HEK293 (cell line): ENCODE data around the gene SMOC1.

Experiments
- CTCF ChIA-PET: fragments of 350-600 bp; formaldehyde crosslinking; extraction: SDS; loops from one replicate; lab custom pipeline; 2021; ENCODE audit warnings: antibody characterized with exemption; lab: Yijun Ruan, JAX
- POLR2A ChIA-PET: fragments of 300-600 bp; formaldehyde crosslinking; extraction: SDS; loops from one replicate; lab custom pipeline; 2020; ENCODE audit warnings: antibody characterized with exemption, inconsistent platforms; lab: Yijun Ruan, JAX
- H3K27ac ChIP-seq: fragments of 200-500 bp; sonication (Bioruptor generic); 2 replicates; pipeline ENCODE4 v1.5.1; 2014; ENCODE audit warnings: low read depth, low read length, control low read depth, inconsistent platforms; ENCODE audit errors: extremely low read depth
- H3K36me3 ChIP-seq, 2 experiments: fragments of 200-500 bp in 1 of 2; sonication (Bioruptor generic) in 1 of 2; 1 replicate in 1 of 2; 2 replicates in 1 of 2; pipeline ENCODE4 v1.5.1; 2014 to 2017; ENCODE audit warnings: inconsistent platforms in 2 of 2, low read length in 2 of 2; ENCODE audit not compliant: control insufficient read depth in 2 of 2, insufficient read depth in 1 of 2
- H3K4me1 ChIP-seq: fragments of 200-500 bp; sonication (Bioruptor generic); 2 replicates; pipeline ENCODE4 v1.5.1; 2014; ENCODE audit warnings: mild to moderate bottlenecking, low read length, inconsistent platforms; ENCODE audit not compliant: control insufficient read depth, insufficient read depth
- H3K4me3 ChIP-seq: 2 replicates; pipeline ENCODE4 v1.5.1; 2011; ENCODE audit warnings: low read depth, mild to moderate bottlenecking, control low read depth, low read length, moderate library complexity
- H3K9me3 ChIP-seq: fragments of 200-500 bp; sonication (Bioruptor generic); 2 replicates; pipeline ENCODE4 v1.5.1; 2014; ENCODE audit warnings: low read depth, low read length, inconsistent platforms; ENCODE audit not compliant: control insufficient read depth, insufficient read depth
- SALL2 ChIP-seq: fragments of 450-650 bp; formaldehyde crosslinking; IDR thresholded peaks from 2 replicates; pipeline ENCODE4 v1.5.0; 2017; ENCODE audit warnings: missing biosample characterization, mild to moderate bottlenecking, missing genetic modification characterization, borderline replicate concordance
- TRIM28 ChIP-seq: IDR thresholded peaks from 2 replicates; pipeline ENCODE4 v1.6.1; 2011; ENCODE audit warnings: low read length, control low read depth, borderline replicate concordance
- ZBTB17 ChIP-seq: fragments of 450-650 bp; formaldehyde crosslinking; IDR thresholded peaks from 2 replicates; pipeline ENCODE4 v1.5.1; 2016; ENCODE audit warnings: missing biosample characterization, missing genetic modification characterization
- ZBTB8A ChIP-seq: fragments of 450-650 bp; formaldehyde crosslinking; IDR thresholded peaks from 2 replicates; pipeline ENCODE4 v1.5.1; 2016; ENCODE audit warnings: missing biosample characterization, missing genetic modification characterization
- ZNF174 ChIP-seq: fragments of 450-650 bp; formaldehyde crosslinking; IDR thresholded peaks from 2 replicates; pipeline ENCODE4 v1.5.0; 2017; ENCODE audit warnings: missing biosample characterization, mild to moderate bottlenecking, missing genetic modification characterization
- ZNF211 ChIP-seq: fragments of 450-650 bp; formaldehyde crosslinking; IDR thresholded peaks from 2 replicates; pipeline ENCODE4 v1.5.1; 2016; ENCODE audit warnings: low read depth, missing biosample characterization, missing genetic modification characterization
- ZNF302 ChIP-seq: fragments of 450-650 bp; formaldehyde crosslinking; IDR thresholded peaks from 2 replicates; pipeline ENCODE4 v1.5.1; 2016; ENCODE audit warnings: missing biosample characterization, missing genetic modification characterization, low read depth
- ZNF37A ChIP-seq: fragments of 450-650 bp; IDR thresholded peaks from 2 replicates; pipeline ENCODE4 v1.5.1; 2018; ENCODE audit warnings: missing biosample characterization, missing genetic modification characterization
- ZNF423 ChIP-seq: fragments of 450-650 bp; formaldehyde crosslinking; IDR thresholded peaks from 2 replicates; pipeline ENCODE4 v1.5.1; 2016; ENCODE audit warnings: missing biosample characterization, missing genetic modification characterization
- ZNF776 ChIP-seq: fragments of 450-650 bp; formaldehyde crosslinking; IDR thresholded peaks from 2 replicates; pipeline ENCODE4 v1.5.0; 2017; ENCODE audit warnings: missing biosample characterization, missing genetic modification characterization, borderline replicate concordance
- ZSCAN30 ChIP-seq: fragments of 450-650 bp; IDR thresholded peaks from 2 replicates; pipeline ENCODE4 v1.5.1; 2018; ENCODE audit warnings: missing biosample characterization, mild to moderate bottlenecking, missing genetic modification characterization, moderate library complexity
- TF ChIP-seq, protein P1 (sequence below): fragments of 450-650 bp; formaldehyde crosslinking; optimal IDR thresholded peaks from 2 replicates; pipeline ENCODE3; 2016; ENCODE audit warnings: missing biosample characterization, mild to moderate bottlenecking, missing genetic modification characterization
- TF ChIP-seq, protein P2 (sequence below): fragments of 450-650 bp; formaldehyde crosslinking; conservative IDR thresholded peaks from 2 replicates; pipeline ENCODE4 v1.5.1; 2016; ENCODE audit warnings: low read depth, missing biosample characterization, missing genetic modification characterization
- TF ChIP-seq, protein P3 (sequence below): fragments of 450-650 bp; formaldehyde crosslinking; IDR thresholded peaks from 2 replicates; pipeline ENCODE4 v1.5.1; 2017; ENCODE audit warnings: missing biosample characterization, mild to moderate bottlenecking, missing genetic modification characterization, moderate library complexity
- TF ChIP-seq, protein P4 (sequence below): fragments of 450-650 bp; formaldehyde crosslinking; IDR thresholded peaks from 2 replicates; pipeline ENCODE4 v1.5.1; 2016; ENCODE audit warnings: missing biosample characterization, missing genetic modification characterization
- TF ChIP-seq, protein P5 (sequence below): fragments of 450-650 bp; formaldehyde crosslinking; IDR thresholded peaks from 2 replicates; pipeline ENCODE4 v1.5.1; 2017; ENCODE audit warnings: missing biosample characterization, missing genetic modification characterization
- TF ChIP-seq, protein P6 (sequence below): fragments of 450-650 bp; formaldehyde crosslinking; IDR thresholded peaks from 2 replicates; pipeline ENCODE4 v1.5.1; 2016; ENCODE audit warnings: missing biosample characterization, missing genetic modification characterization
- TF ChIP-seq, protein P7 (sequence below): fragments of 450-650 bp; formaldehyde crosslinking; IDR thresholded peaks from 2 replicates; pipeline ENCODE4 v1.5.1; 2016; ENCODE audit warnings: missing biosample characterization, missing genetic modification characterization

Gene SMOC1

DNA sequence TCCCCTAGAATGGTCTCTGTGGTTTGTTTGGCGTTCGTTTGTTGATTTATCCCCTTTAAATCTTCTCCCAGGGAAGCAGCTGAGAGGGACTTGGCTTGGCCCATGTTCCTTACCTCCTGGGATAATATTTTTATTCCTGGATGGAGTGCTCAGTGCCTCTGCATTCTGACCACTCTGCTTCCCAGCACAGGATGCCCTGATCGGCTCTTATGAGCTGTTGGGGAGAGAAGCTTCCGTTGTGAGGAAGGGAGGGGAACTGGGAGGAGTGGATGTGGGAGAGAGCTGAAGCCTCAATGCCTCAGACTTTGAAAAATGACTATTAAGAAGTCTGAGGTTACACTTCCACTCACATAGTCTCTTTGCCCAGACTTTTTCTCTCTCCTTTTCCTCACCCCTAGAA lies 114.8 kb downstream of the SMOC1 start (continued):
- TF ChIP-seq, protein P1, sequence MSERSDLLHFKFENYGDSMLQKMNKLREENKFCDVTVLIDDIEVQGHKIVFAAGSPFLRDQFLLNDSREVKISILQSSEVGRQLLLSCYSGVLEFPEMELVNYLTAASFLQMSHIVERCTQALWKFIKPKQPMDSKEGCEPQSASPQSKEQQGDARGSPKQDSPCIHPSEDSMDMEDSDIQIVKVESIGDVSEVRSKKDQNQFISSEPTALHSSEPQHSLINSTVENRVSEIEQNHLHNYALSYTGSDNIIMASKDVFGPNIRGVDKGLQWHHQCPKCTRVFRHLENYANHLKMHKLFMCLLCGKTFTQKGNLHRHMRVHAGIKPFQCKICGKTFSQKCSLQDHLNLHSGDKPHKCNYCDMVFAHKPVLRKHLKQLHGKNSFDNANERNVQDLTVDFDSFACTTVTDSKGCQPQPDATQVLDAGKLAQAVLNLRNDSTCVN (tag by site-specific recombination) = no peak
- no peak for TF ChIP-seq ZNF174 (tag by site-specific recombination)

DNA sequence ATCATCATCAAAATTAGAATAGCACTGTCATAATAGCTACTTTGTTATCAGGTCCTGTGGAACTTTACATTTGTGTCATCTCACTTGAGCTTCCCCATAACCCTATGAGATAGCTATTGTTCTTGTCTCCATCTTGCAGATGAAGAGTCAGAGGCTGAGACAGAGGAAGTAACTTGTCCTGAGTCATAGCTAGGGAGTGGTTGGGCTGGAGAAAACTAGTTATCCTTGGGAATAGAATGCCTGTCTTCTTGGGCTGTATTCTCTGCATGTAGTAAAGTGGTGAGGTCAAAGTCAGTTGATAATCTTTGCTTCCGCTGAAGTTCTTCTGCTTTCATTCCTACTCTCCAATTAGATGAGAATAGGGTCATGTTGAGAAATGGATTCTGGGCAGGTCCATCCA lies 117.0 kb downstream of the SMOC1 start:
- H3K27ac ChIP-seq = no peak overlapping the region
- no peak overlapping the region for H3K4me3 ChIP-seq
- H3K36me3 ChIP-seq = peaks cover 0 to 6% of the 10 kb centered on the region in 2 experiments; a peak in 1 of 3 replicates
- H3K4me1 ChIP-seq = peaks cover 28% of the 10 kb centered on the region
- ChIA-PET POLR2A (no interaction called here), CTCF (interaction anchor here (0.8 to 3.2 kb wide), 2 partner anchors 17 to 119 kb away, joined by 6 to 17 read pairs; no protein-coding TSS in a partner anchor)
- TF ChIP-seq ZBTB8A (tag by site-specific recombination) (no peak), ZNF423 (tag by site-specific recombination) (no peak), SALL2 (no peak)
- TF ChIP-seq, protein P2, sequence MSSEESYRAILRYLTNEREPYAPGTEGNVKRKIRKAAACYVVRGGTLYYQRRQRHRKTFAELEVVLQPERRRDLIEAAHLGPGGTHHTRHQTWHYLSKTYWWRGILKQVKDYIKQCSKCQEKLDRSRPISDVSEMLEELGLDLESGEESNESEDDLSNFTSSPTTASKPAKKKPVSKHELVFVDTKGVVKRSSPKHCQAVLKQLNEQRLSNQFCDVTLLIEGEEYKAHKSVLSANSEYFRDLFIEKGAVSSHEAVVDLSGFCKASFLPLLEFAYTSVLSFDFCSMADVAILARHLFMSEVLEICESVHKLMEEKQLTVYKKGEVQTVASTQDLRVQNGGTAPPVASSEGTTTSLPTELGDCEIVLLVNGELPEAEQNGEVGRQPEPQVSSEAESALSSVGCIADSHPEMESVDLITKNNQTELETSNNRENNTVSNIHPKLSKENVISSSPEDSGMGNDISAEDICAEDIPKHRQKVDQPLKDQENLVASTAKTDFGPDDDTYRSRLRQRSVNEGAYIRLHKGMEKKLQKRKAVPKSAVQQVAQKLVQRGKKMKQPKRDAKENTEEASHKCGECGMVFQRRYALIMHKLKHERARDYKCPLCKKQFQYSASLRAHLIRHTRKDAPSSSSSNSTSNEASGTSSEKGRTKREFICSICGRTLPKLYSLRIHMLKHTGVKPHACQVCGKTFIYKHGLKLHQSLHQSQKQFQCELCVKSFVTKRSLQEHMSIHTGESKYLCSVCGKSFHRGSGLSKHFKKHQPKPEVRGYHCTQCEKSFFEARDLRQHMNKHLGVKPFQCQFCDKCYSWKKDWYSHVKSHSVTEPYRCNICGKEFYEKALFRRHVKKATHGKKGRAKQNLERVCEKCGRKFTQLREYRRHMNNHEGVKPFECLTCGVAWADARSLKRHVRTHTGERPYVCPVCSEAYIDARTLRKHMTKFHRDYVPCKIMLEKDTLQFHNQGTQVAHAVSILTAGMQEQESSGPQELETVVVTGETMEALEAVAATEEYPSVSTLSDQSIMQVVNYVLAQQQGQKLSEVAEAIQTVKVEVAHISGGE = no peak
- TF ChIP-seq, protein P3, sequence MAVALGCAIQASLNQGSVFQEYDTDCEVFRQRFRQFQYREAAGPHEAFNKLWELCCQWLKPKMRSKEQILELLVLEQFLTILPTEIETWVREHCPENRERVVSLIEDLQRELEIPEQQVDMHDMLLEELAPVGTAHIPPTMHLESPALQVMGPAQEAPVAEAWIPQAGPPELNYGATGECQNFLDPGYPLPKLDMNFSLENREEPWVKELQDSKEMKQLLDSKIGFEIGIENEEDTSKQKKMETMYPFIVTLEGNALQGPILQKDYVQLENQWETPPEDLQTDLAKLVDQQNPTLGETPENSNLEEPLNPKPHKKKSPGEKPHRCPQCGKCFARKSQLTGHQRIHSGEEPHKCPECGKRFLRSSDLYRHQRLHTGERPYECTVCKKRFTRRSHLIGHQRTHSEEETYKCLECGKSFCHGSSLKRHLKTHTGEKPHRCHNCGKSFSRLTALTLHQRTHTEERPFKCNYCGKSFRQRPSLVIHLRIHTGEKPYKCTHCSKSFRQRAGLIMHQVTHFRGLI = peak; percentile 70; the same call in 1 of the 2 replicates
- TF ChIP-seq, protein P4, sequence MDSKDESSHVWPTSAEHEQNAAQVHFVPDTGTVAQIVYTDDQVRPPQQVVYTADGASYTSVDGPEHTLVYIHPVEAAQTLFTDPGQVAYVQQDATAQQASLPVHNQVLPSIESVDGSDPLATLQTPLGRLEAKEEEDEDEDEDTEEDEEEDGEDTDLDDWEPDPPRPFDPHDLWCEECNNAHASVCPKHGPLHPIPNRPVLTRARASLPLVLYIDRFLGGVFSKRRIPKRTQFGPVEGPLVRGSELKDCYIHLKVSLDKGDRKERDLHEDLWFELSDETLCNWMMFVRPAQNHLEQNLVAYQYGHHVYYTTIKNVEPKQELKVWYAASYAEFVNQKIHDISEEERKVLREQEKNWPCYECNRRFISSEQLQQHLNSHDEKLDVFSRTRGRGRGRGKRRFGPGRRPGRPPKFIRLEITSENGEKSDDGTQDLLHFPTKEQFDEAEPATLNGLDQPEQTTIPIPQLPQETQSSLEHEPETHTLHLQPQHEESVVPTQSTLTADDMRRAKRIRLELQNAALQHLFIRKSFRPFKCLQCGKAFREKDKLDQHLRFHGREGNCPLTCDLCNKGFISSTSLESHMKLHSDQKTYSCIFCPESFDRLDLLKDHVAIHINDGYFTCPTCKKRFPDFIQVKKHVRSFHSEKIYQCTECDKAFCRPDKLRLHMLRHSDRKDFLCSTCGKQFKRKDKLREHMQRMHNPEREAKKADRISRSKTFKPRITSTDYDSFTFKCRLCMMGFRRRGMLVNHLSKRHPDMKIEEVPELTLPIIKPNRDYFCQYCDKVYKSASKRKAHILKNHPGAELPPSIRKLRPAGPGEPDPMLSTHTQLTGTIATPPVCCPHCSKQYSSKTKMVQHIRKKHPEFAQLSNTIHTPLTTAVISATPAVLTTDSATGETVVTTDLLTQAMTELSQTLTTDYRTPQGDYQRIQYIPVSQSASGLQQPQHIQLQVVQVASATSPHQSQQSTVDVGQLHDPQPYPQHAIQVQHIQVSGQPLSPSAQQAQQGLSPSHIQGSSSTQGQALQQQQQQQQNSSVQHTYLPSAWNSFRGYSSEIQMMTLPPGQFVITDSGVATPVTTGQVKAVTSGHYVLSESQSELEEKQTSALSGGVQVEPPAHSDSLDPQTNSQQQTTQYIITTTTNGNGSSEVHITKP (tag by site-specific recombination) = no peak
- TF ChIP-seq, protein P5, sequence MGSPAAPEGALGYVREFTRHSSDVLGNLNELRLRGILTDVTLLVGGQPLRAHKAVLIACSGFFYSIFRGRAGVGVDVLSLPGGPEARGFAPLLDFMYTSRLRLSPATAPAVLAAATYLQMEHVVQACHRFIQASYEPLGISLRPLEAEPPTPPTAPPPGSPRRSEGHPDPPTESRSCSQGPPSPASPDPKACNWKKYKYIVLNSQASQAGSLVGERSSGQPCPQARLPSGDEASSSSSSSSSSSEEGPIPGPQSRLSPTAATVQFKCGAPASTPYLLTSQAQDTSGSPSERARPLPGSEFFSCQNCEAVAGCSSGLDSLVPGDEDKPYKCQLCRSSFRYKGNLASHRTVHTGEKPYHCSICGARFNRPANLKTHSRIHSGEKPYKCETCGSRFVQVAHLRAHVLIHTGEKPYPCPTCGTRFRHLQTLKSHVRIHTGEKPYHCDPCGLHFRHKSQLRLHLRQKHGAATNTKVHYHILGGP (tag by site-specific recombination) = no peak
- no peaks in the 10 kb centered on the region for H3K9me3 ChIP-seq

DNA sequence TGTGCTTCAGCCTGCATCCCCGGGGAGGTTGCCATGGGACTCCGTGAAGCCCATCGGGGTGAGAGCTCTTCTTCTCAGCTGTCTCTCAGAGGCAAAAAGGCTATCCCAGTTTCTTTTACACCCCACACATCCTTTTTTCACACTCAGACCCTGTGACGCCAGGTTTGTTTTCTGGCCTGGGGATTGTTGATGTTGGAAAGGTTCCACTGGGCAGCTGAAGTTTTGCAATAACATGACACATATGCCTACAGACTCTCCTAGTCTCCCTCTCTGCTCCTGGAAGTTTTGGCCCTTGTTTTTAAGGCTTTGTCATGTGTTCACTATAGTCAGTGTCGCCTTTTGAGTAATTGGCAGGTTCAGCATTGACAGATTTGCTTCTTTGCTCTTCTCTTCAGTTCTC lies 118.6 kb downstream of the SMOC1 start:
- CTCF ChIA-PET = interaction anchor here (0.6 to 3.2 kb wide), 2 partner anchors 15 to 130 kb away, joined by 5 to 17 read pairs; no protein-coding TSS in a partner anchor
- Histone ChIP-seq H3K9me3 (no peaks in the 10 kb centered on the region), H3K4me1 (peaks cover 40% of the 10 kb centered on the region), H3K4me3 (no peak overlapping the region), H3K36me3 (peaks cover 0 to 6% of the 10 kb centered on the region in 2 experiments; a peak in 1 of 3 replicates), H3K27ac (peak overlapping the region; percentile 80)
- POLR2A ChIA-PET = no interaction called here
- TF ChIP-seq, protein P6, sequence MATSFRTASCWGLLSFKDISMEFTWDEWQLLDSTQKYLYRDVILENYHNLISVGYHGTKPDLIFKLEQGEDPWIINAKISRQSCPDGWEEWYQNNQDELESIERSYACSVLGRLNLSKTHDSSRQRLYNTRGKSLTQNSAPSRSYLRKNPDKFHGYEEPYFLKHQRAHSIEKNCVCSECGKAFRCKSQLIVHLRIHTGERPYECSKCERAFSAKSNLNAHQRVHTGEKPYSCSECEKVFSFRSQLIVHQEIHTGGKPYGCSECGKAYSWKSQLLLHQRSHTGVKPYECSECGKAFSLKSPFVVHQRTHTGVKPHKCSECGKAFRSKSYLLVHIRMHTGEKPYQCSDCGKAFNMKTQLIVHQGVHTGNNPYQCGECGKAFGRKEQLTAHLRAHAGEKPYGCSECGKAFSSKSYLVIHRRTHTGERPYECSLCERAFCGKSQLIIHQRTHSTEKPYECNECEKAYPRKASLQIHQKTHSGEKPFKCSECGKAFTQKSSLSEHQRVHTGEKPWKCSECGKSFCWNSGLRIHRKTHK (tag by site-specific recombination) = no peak
- no peak for TF ChIP-seq ZNF211
- TF ChIP-seq TRIM28 = peak; percentile 79; the same call in 1 of the 2 replicates
- no peak for TF ChIP-seq ZNF302
- peak; percentile 55 for TF ChIP-seq ZBTB17 (tag by site-specific recombination)
- no peak for TF ChIP-seq ZNF776 (tag by site-specific recombination)
- TF ChIP-seq ZNF37A (tag by site-specific recombination) = no peak
- TF ChIP-seq, protein P7, sequence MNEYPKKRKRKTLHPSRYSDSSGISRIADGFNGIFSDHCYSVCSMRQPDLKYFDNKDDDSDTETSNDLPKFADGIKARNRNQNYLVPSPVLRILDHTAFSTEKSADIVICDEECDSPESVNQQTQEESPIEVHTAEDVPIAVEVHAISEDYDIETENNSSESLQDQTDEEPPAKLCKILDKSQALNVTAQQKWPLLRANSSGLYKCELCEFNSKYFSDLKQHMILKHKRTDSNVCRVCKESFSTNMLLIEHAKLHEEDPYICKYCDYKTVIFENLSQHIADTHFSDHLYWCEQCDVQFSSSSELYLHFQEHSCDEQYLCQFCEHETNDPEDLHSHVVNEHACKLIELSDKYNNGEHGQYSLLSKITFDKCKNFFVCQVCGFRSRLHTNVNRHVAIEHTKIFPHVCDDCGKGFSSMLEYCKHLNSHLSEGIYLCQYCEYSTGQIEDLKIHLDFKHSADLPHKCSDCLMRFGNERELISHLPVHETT (tag by site-specific recombination) = peak; percentile 69; the same call in 1 of the 2 replicates
- TF ChIP-seq ZSCAN30 = no peak
